Brain microvascular endothelial cell (primary cell): ENCODE data around the gene ARHGAP22.

Source experiments
- DNase-seq: peaks from one replicate; pipeline ENCODE4 v3.0.0-alpha.2; 2020
- H3K27ac ChIP-seq: fragments of 250-450 bp; sonication (Bioruptor Pico); 2 replicates; pipeline ENCODE4 v1.5.1; 2020; ENCODE audit warnings: mild to moderate bottlenecking, moderate library complexity
- H3K27me3 ChIP-seq: fragments of 250-450 bp; sonication (Bioruptor Pico); replicated peaks from 2 replicates; pipeline ENCODE4 v1.5.1; 2020; ENCODE audit warnings: mild to moderate bottlenecking
- H3K36me3 ChIP-seq: fragments of 250-450 bp; sonication (Bioruptor Pico); replicated peaks from 2 replicates; pipeline ENCODE4 v1.5.1; 2020; ENCODE audit warnings: mild to moderate bottlenecking
- H3K4me3 ChIP-seq: 2 replicates; pipeline ENCODE4 v1.5.1; 2011; ENCODE audit warnings: low read depth, mild to moderate bottlenecking, control low read depth, low read length, moderate library complexity
- CTCF ChIP-seq: IDR thresholded peaks from 2 replicates; pipeline ENCODE4 v1.5.1; 2011; ENCODE audit warnings: low read depth, mild to moderate bottlenecking, moderate library complexity, low read length, control low read depth, inconsistent platforms; ENCODE audit errors: missing control alignments
- in situ Hi-C: cut with HindIII; loops from 2 replicates; pipeline ENCODE4 v1.10.0; 2017; ENCODE audit warnings: low sequenced_read_pairs, low pct_ligation_motif_present

The ARHGAP22 gene

DNA sequence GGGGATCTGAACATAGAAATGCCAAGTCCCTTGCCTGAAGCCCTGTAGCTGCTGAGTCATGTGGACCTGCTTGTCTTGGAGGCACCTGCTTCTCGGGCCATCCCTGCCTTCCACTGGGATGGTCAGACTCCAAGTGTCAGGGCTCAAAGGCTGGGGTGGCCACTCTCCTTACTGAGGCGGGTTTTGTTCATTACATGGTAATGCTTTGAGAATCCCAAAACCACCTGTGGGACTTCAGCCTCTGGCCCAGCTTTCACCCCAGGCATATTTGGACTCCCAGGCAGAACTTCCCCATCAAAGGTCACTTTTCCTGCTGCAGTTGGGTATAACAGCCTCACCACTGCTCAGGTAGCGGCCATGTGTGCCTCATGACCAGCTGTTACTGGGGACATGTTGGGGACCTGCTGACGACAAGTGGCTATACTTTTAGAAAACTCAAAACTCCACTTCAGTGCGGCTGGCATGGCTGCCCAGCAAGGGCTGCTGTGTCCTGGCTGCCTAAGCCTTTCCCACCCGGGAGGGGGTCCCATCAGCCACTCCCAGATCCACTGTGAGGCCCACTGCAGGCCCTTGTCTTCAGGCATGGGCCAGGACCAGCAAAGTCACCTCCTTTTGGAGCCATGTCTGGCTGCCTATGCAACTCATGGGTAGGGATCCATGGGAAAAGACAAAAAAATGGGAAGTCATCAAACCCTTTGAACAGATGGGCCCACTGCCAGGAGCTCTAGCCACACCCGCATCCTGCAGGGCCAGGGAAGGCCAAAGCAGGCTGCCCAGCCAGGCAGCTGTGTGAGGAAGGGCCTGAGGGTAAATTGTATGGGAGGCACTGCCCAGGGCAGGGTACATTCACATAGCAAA lies 96.7 kb downstream of the ARHGAP22 start:
- H3K27me3 ChIP-seq, result no peaks in the 10 kb centered on the region
- no peak for TF ChIP-seq CTCF
- H3K4me3 ChIP-seq, result no peak overlapping the region
- in situ Hi-C loops, result no loop called here
- H3K27ac ChIP-seq, result no peak overlapping the region
- DNase-seq, result no peak
- no peaks in the 10 kb centered on the region for H3K36me3 ChIP-seq

DNA sequence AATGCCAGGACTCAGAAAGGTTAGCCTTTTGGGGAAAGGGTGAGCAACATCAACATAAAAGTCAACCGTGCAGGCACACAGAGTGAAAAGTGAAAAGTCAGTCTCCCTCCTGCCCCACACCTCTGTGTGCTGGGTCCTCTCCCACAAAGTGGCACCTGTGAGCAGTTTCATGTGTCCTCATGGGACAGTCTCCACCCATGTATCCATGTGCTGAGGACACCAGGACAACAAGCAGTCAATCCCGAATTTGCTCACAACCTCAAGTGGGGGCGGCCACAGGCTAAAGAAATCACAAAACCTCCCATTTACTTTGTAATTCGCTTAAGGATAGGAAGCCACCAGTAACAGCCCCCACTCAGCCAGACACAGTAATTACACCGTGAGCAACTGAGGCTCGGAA lies 97.4 kb downstream of the ARHGAP22 start:
- Histone ChIP-seq H3K36me3 (no peaks in the 10 kb centered on the region), H3K4me3 (no peak overlapping the region), H3K27me3 (no peaks in the 10 kb centered on the region), H3K27ac (no peak overlapping the region)
- no peak for TF ChIP-seq CTCF
- in situ Hi-C loops, result no loop called here
- no peak for DNase-seq

GRCh38 chr10:48506147-48506917 lies 98.5 kb downstream of the ARHGAP22 start:
- peak; percentile 31 for DNase-seq
- no peak overlapping the region for H3K27ac ChIP-seq
- in situ Hi-C loops, result no loop called here
- H3K27me3 ChIP-seq, result no peaks in the 10 kb centered on the region
- H3K36me3 ChIP-seq, result no peaks in the 10 kb centered on the region
- peak; percentile 51 for TF ChIP-seq CTCF
- H3K4me3 ChIP-seq, result no peak overlapping the region

DNA sequence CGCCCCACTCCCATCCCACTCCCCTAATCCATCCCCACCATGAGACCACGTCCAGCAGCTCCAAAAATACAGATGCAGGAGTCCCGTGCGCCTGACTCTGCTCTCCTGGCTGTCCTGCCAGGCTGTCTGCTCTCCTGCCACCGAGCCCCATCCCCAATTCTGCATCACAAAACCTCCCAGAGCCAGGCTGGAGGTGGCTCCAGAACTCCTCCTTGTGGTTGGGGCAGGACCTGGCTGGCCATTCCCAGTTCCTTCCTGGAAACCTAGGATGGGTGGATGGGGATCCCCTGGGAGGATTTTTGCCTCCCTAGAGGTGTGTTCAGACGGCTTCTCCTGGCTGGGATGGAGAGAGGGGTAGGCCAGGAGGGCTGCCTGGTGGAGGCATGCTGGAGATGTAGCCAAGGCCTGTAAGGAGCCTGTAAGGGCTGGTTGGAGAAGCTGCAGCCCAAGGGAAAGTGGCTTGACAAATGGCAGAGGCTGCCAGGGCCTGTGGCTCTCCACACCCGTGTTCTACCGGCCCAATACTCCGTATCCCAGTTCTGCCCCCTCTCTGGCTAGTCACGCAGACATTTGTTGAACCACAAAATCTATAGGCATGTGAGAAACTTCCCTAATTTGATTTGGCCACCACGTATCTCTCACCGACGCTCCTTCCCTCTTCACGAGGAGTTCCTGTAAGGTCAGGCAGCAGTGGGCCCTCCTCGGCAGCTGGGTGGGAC lies 99.3 kb downstream of the ARHGAP22 start:
- DNase-seq, result no peak
- Histone ChIP-seq H3K4me3 (no peak overlapping the region), H3K27me3 (no peaks in the 10 kb centered on the region), H3K27ac (no peak overlapping the region), H3K36me3 (no peaks in the 10 kb centered on the region)
- TF ChIP-seq CTCF, result peak; percentile 26
- in situ Hi-C loops, result no loop called here

DNA sequence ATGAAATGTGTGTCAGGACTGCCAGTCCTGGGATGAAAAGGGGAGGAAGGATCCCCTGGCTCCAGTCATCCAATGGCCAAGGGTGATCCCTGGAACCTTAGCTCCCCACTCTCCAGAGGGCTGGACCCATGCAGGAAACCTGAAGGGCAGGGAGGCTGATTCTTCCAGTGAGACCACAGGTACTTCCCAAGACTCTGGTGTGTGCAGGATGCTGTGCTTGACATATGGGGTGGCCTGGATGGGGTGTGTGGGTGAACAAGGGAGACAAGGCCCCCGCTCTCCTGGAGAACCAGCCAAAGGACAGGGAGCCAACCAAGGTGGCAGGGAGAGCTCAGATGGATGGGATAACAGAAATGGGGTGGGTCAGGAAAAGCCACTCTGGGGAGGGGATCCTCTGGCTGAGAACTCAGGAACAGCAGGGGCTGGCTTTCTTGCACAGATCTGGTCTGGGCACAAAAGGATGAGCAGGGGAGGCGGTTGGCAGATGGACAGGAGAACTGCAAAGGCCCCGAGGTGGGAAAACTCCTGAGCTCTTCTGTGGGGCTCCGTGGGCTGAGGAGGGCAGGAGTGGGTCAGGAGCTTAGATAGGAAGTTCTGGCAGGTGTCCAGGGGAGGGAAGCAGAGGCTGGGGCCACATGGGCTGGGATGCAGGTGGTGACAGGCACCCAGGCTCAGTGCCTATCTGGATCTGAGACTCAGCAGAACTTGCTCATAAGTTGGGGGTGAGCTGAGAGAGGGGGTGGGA lies 100.6 kb downstream of the ARHGAP22 start:
- Histone ChIP-seq H3K4me3 (no peak overlapping the region), H3K27ac (no peak overlapping the region), H3K36me3 (no peaks in the 10 kb centered on the region), H3K27me3 (no peaks in the 10 kb centered on the region)
- no peak for DNase-seq
- in situ Hi-C loops, result no loop called here
- no peak for TF ChIP-seq CTCF
